ENCODE results near the gene TMEM123.

DNA sequence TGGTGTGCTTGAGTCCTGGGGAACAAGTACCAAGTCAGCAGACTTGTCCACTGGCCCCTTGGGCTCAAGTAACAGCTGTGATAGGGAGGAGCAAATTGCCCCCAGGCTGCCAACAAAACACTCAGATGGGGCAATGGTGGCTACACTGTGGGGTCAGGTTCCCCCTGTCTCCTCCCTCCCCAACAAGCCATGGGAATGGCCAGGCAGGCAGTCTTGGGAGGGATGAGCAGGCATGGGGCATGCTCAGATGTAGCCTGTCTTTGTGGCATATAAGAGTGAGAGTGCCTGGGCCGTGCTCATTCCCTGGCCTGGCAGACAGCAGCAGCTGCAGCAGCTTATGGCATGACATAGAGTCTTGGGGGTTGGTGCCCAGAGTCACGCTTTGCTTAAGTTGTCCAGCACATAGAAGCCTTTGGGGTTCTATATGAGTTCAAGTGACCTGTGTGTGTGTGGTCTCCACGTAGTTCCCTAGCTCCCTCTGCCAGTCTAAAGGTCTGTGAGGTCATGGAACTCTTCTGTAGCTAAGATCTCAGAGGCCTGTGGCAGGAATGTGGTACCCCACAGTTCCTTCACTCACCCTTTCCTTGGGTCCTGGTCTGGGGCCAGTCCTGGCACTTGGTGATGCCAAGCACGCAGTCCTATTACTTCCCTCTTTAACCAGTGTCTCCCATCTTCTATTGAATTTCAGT is 60.9 kb downstream of the TMEM123 start:
- TF ChIP-seq NFIC (IDR thresholded peaks at IDR 0.05) = no peak
- TF ChIP-seq EGR1 (IDR thresholded peaks at IDR 0.05) = no peak
- TF ChIP-seq, protein P1, sequence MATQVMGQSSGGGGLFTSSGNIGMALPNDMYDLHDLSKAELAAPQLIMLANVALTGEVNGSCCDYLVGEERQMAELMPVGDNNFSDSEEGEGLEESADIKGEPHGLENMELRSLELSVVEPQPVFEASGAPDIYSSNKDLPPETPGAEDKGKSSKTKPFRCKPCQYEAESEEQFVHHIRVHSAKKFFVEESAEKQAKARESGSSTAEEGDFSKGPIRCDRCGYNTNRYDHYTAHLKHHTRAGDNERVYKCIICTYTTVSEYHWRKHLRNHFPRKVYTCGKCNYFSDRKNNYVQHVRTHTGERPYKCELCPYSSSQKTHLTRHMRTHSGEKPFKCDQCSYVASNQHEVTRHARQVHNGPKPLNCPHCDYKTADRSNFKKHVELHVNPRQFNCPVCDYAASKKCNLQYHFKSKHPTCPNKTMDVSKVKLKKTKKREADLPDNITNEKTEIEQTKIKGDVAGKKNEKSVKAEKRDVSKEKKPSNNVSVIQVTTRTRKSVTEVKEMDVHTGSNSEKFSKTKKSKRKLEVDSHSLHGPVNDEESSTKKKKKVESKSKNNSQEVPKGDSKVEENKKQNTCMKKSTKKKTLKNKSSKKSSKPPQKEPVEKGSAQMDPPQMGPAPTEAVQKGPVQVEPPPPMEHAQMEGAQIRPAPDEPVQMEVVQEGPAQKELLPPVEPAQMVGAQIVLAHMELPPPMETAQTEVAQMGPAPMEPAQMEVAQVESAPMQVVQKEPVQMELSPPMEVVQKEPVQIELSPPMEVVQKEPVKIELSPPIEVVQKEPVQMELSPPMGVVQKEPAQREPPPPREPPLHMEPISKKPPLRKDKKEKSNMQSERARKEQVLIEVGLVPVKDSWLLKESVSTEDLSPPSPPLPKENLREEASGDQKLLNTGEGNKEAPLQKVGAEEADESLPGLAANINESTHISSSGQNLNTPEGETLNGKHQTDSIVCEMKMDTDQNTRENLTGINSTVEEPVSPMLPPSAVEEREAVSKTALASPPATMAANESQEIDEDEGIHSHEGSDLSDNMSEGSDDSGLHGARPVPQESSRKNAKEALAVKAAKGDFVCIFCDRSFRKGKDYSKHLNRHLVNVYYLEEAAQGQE (IDR thresholded peaks at IDR 0.05; ENCODE audit: low read depth) = no peak

All from Ishikawa (cell line).